PC-3 (cell line): ENCODE results near the gene TAGLN.

Experiments
- CTCF ChIP-seq: fragments of 300-600 bp; sonication (generic); conservative IDR thresholded peaks from 2 replicates; pipeline ENCODE4 v1.5.1; 2017; ENCODE audit warnings: antibody characterized with exemption, low read depth, mild to moderate bottlenecking, low read length
- EZH2phosphoT487 ChIP-seq: fragments of 300-600 bp; sonication (generic); IDR thresholded peaks from 2 replicates; pipeline ENCODE4 v1.6.1; 2018; ENCODE audit warnings: mild to moderate bottlenecking, antibody characterized with exemption, low read length, borderline replicate concordance

GRCh38 chr11:117193130-117194020 is 5.8 kb upstream of the TAGLN start:
- TF ChIP-seq CTCF: no peak
- no peak for TF ChIP-seq EZH2phosphoT487
